NB4 (cell line): ENCODE results near the gene GULP1.

ENCODE experiments used
- DNase-seq: peaks from one replicate; pipeline ENCODE4 v3.0.0; 2010; ENCODE audit warnings: low read depth
- H3K4me3 ChIP-seq: one replicate; pipeline ENCODE4 v1.5.1; 2011; ENCODE audit warnings: mild to moderate bottlenecking, low read depth, low read length, moderate library complexity
- MYC ChIP-seq: IDR thresholded peaks from 2 replicates; pipeline ENCODE4 v1.6.1; 2011; ENCODE audit warnings: low read depth, low read length
- POLR2A ChIP-seq: IDR thresholded peaks from 2 replicates; pipeline ENCODE4 v1.6.1; 2011; ENCODE audit warnings: mild to moderate bottlenecking; ENCODE audit not compliant: insufficient read length; ENCODE audit errors: extremely low read depth
- TF ChIP-seq, protein P1 (sequence below): IDR thresholded peaks from 2 replicates; pipeline ENCODE4 v1.6.1; 2011; ENCODE audit warnings: low read depth, low read length
- TF ChIP-seq, protein P2 (sequence below): IDR thresholded peaks from one replicate; pipeline ENCODE4 v1.5.1; 2012; ENCODE audit warnings: low read depth, low read length

GULP1 gene

DNA sequence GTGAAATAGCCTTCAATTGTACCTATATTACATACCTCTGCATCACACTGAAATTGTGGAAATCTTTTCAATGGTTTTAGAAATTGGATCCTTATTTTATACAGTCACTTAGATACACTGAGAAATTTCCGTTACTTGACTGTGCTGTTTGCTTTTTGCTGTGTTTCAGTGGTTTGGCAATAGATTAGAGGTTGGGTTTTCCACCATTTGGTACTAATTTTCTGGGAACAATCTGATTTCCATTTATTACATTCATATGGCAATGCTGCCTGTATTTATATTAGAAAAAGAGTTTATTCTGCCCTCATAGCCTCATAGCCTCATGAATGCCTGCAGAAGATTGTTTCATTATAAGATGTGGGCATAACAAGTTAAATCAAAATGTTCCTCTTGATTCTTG is 285.0 kb downstream of the GULP1 start:
- no peak for DNase-seq
- TF ChIP-seq, protein P1, sequence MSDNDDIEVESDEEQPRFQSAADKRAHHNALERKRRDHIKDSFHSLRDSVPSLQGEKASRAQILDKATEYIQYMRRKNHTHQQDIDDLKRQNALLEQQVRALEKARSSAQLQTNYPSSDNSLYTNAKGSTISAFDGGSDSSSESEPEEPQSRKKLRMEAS: no peak
- TF ChIP-seq, protein P2, sequence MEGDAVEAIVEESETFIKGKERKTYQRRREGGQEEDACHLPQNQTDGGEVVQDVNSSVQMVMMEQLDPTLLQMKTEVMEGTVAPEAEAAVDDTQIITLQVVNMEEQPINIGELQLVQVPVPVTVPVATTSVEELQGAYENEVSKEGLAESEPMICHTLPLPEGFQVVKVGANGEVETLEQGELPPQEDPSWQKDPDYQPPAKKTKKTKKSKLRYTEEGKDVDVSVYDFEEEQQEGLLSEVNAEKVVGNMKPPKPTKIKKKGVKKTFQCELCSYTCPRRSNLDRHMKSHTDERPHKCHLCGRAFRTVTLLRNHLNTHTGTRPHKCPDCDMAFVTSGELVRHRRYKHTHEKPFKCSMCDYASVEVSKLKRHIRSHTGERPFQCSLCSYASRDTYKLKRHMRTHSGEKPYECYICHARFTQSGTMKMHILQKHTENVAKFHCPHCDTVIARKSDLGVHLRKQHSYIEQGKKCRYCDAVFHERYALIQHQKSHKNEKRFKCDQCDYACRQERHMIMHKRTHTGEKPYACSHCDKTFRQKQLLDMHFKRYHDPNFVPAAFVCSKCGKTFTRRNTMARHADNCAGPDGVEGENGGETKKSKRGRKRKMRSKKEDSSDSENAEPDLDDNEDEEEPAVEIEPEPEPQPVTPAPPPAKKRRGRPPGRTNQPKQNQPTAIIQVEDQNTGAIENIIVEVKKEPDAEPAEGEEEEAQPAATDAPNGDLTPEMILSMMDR: no peak
- TF ChIP-seq POLR2A: no peak
- no peak overlapping the region for H3K4me3 ChIP-seq

DNA sequence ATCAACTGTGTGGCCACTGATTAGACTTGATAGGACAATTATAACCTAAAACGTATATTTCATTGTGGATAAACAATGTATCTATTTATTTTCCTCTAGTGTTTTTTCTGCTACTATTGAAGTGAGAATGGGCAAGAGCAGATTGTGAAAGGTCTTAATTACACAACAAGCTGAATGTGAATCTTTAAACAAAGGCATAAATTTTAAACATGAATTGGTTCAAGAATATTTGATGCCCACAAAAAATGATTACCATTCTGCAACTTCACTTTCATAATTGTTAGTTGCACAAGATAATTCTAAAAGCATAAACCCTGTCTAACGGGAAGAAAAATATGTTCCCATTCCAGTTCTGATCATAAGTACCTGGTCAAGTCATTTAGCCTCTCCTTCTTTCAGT is 285.6 kb downstream of the GULP1 start:
- no peak overlapping the region for H3K4me3 ChIP-seq
- TF ChIP-seq, protein P2: no peak
- TF ChIP-seq MYC (no peak), POLR2A (no peak)
- TF ChIP-seq, protein P1: no peak
- no peak for DNase-seq

DNA sequence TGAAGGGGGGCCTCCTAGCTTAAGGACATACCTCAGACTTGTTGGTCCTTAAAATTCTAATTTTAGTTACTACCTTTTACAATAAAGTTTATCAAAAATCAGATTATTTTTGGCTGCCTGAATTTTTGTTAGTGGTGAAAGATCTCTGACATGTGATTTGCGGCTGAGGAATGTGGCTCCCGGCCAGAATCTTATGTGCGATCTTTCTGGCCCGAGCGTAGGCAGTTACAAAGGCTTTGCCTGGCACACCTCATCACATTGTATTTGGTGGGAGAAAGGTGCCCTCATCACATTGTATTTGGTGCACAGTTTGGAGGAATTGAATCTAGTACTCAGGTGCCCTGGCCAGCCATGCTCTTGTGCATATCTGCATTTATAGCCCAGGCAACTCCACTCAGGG is 289.1 kb downstream of the GULP1 start:
- TF ChIP-seq POLR2A (no peak), MYC (no peak)
- TF ChIP-seq, protein P1: no peak
- TF ChIP-seq, protein P2: no peak
- DNase-seq: no peak
- no peak overlapping the region for H3K4me3 ChIP-seq

DNA sequence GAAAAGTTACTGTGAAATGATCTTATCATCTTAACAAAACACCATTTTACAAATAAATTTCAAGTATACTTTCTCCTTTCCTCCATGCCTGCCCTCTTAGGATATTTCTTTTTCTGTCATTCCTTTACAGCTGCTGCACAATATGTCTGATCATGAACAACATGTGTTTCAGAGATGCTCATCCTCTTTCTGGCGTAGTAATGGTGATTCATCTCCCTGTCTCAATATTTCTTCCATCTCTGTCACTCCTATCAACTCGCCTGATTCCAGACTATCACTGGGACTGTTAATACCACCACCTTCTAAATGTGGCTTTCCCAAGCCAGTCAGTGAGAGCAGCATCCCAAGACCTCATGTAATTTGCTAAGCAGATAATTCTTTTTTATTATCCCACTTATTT is 290.5 kb downstream of the GULP1 start:
- no peak overlapping the region for H3K4me3 ChIP-seq
- TF ChIP-seq POLR2A: no peak
- TF ChIP-seq, protein P2: no peak
- TF ChIP-seq, protein P1: no peak
- TF ChIP-seq MYC: no peak
- no peak for DNase-seq

DNA sequence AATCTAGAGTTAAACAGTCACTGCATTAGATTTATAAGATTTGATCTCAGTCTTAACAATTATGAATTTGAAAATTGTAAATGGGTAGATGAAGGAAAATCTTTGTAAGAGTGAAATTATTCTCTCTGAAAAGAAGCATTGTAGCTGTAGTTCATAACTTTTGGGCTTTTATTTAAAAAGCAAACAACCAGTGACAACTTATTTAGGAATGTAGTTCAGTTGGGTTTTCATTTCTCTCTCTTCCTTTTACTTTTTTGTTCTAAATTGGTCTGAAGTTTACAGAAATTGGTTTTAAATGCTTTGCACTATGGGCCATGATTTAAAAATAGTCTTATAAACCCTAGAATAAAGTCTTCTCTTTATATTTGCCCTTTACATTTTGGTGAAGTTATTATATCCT is 296.6 kb downstream of the GULP1 start:
- no peak for DNase-seq
- no peak overlapping the region for H3K4me3 ChIP-seq
- TF ChIP-seq POLR2A (no peak), MYC (no peak)
- TF ChIP-seq, protein P1: no peak
- TF ChIP-seq, protein P2: no peak

DNA sequence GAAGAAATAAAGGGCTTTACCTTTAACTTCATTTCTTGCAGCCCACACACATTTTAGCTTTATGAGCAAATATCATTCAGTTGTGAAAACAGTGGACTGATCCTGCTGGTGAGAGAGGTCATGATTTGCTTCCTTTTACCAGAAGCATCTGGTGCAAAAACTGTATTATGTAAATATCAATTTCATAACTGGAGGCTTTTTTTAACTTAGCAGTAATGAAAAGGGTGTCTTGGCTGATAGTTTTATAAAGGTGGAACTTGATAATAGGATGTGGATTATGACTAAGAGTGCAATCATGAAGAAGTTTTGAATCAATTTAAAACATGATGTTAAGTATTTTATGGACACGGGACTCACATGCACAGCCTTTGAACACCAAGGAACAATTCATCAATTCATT is 304.4 kb downstream of the GULP1 start:
- TF ChIP-seq POLR2A: no peak
- TF ChIP-seq, protein P1: no peak
- TF ChIP-seq, protein P2: no peak
- no peak for TF ChIP-seq MYC
- H3K4me3 ChIP-seq: no peak overlapping the region
- DNase-seq: no peak
